CD4-positive, alpha-beta T cell treated with Interleukin-2 at 100 ng/mL for 4 hours (primary cell): ENCODE data around the gene PRR36.
"Not testable (repeated sequence)": the region's sequence is repeated elsewhere in the genome, so short reads cannot be mapped to it uniquely, and the experiment has no call there.

ENCODE experiments used
- DNase-seq: peaks from one replicate; pipeline ENCODE4 v3.0.0-alpha.2; 2020; ENCODE audit warnings: low spot score

Gene PRR36

DNA sequence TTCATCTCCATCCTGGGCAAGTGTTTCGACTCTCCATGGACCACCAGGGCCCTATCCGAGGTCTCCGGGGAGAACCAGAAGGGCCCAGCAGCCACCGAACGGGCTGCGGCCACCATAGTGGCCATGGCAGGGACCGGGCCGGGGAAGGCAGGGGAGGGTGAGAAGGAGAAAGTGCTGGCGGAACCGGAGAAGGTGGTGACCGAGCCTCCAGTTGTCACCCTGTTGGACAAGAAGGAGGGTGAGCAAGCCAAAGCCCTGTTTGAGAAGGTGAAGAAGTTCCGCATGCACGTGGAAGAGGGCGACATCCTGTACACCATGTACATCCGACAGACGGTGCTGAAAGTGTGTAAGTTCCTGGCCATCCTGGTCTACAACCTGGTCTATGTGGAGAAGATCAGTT, 24.8 kb upstream of the PRR36 start:
- DNase-seq: no peak

- no peak for DNase-seq
These were observed 23.1 kb upstream of the PRR36 start for GRCh38 chr19:7897292-7897691.

DNA sequence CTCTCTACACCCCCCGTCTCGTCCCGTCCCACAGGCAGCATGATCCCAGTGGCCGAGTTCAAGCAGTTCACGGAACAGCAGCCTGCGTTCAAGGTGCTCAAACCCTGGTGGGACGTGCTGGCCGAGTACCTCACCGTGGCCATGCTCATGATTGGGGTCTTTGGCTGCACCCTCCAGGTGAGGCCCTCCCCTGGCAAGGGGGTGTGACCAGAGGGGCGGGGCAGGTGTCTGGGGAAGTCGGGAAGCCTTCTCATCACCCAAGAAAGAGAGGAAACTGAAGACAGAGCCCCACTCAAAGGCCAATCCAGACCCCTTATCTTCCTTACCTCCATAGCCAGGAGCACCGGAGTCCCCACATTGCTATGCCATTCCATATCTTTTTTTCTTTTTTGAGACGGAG, 21.4 kb upstream of the PRR36 start:
- DNase-seq: no peak

DNA sequence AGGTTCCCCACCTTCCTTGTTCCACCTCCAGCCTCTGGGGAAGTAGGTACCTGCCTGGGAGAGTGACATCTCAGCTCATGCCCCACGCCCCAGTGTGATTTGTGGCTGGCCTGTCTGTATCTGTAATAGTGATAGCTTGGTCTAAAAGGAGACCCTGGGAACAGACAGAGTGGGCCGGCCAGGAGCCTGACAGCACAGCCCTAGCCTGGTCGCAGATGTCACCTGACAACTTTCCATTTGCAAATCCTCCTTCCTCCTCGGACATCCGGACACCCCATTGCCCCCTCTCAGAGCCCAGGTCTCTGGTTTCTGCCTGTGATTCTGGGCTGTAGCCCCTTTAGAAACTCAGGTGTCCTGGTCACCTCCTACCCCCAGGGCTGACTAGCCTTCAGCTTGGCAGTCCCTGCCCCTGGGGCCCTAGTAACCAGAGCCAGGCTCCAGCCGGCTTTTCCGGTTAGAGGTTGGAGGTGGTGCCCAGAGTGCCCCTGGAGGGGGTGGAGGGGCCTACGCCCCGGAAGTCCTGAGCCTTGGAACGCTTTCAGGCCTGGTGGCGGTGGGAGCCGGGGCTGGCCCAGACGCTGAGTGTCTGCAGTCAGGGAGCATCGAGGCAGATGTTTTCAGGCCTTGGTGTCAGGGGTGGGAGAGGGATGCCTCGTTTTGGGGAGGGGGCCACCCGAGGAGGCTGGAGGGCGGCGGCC, 20.6 kb upstream of the PRR36 start:
- DNase-seq: no peak

DNA sequence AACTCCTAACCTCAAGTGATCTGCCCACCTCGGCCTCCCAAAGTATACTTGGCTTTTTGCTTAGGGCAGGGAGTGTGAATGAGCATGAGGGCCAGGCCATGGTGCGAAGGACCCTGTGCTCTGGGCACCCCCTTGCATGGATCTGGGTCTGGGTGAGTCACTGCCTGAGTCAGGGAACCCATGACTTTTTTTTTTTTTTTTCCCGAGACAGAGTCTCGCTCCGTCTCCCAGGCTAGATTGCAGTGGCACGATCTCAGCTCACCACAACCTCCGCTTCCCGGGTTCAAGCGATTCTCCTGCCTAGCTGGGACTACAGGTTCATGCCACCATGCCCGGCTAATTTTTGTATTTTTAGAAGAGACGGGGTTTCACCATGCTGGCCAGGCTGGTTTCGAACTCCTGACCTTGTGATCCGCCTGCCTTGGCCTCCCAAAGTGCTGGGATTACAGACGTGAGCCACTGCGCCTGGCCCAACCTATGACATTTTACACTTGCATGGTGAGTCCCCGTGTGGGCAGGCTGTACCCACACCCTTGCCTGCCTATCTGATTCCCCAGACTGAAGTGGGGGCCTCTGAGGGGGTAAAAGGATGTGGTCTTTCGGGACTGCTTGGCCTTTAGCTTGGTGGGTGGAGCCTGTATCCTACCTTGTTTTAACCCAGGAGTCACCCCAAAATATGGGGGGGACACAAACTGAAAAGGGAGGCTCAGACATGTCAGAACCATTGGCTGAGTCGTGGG, 19.3 kb upstream of the PRR36 start:
- not testable (repeated sequence) for DNase-seq

DNA sequence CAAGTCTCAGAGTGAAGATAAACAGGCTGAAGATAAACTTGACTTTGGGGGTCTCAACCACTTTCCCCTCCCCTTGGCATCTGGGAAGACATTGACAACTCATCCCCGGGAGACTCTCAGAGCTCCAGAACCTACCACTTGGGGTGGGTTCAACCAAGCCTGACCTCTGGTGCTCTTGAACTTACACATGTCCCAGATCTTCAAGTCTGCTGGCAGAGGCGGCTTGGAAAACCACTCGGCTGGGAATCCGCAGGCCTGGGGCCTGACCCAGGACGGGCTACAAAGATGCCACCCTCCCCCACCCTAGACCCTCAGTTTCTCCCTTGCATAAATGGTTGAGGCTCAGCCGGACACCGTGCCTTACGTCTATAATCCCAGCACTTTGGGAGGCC, 14.6 kb upstream of the PRR36 start:
- DNase-seq: no peak

DNA sequence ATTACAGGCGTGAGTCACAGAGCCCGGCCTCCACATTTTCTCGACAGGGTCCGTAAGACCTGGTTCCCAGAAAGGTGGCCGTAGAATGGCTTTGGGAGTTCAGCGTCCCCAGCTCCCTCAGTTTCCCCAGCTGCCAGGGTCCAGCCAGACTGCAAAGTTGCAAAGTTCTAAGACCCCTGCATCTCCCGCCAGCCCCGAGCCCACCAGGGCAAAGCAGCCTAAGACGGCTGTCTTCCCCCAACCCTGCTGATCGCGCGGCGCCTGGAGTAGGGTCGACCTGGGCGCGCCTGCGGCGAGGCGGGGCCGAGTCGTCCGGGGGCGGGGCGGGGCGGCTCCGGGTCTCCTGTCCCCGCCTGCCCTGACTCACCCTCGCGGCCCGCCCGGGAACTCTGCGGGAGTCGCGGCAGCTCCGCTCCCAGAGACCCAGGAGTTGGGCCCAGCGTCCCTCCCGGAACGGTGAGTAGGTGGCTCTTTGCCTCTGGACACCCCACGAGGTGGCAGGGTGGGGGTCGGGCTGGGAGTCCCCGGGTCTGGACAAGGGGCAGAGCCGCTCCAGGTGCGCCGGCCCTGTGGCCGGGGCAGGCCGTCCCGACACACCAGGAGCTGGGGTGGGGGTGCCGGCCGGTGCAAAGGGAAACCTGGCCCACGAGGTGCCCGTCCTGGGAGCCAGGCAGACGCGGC, 14.1 kb upstream of the PRR36 start, which contains the start of gene LRRC8E:
Gene LRRC8E, plus strand, starts transcription at position 366 of the 681 bp plus-strand sequence. CDS start 7,094 bp downstream, outside the sequence.
- DNase-seq: no peak

- DNase-seq: no peak
These were observed 13.4 kb upstream of the PRR36 start for GRCh38 chr19:7887408-7888144.

DNA sequence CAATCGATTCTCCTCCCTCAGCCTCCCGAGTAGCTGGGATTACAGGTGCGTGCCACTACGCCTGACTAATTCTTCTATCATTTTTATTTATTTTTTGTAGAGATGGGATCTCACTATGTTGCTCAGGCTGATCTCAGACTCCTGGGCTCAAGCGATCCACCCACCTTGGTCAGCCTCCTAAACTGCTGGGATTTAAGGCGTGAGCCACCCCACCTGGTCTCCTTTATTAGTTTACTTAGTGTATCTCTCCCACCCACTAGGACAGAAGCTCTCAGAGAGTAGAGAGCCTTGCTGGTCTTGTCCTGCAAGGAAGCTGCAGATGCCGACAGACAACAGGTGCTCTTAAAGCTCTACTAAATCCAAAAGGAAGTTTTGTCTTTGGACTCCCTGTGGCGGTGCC, 11.6 kb upstream of the PRR36 start:
- DNase-seq: no peak

GRCh38 chr19:7883796-7884570, 9.8 kb upstream of the PRR36 start:
- no peak for DNase-seq

DNA sequence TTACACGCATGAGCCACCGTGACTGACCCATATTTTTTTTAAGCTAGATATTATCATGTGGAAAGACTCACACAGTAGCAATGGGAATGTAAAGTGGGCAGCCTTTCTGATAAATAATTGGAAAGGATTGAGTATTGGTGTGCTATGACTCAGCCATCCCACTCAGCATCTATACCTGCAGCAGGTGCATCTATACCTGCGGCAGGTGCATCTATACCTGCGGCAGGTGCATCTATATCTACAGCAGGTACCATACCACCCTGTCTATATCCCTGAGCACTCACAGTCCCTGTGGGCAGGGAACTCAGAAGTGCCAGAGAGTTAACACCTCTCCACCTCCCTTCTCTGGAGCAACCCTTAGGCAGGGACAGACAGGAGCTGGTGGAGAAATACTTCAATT, 8.9 kb upstream of the PRR36 start:
- DNase-seq: no peak

DNA sequence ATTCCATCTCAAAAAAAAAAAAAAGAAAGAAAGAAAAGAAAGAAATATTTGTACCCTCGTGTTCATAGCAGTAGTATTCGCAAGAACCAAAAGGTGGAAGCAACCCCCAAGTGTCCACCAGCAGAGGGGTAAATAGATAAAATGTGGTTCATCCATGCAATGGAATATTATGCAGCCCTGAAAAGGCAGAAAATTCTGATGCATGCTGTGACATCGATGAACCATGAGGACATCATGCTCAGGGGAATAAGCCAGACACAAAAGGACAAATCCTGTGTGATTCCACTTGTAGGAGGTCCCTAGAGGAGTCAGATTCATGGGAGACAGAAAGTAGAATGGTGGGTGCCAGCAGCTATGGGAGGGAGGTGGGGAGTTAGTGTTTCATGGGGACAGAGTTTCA, 7.7 kb upstream of the PRR36 start:
- DNase-seq: no peak

DNA sequence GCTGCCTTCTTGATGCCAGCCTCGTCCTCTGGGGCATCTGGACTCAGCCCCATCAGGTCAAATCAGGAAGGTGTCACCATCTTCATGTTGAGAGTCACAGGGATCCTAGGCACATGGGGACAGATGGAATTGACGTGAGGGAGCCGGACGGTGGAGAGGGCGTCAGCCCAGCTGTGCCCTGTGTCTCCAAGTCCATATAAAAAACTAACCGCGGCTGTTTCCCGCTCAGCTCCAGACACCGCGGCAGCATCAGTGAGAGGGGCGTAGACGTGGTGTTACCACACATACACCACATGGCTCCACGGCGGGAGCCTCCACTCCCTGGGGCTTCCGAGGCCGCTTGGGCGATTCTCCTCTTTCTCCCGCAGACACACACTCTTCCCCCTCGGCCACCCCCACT, 5.6 kb upstream of the PRR36 start:
- DNase-seq: no peak

DNA sequence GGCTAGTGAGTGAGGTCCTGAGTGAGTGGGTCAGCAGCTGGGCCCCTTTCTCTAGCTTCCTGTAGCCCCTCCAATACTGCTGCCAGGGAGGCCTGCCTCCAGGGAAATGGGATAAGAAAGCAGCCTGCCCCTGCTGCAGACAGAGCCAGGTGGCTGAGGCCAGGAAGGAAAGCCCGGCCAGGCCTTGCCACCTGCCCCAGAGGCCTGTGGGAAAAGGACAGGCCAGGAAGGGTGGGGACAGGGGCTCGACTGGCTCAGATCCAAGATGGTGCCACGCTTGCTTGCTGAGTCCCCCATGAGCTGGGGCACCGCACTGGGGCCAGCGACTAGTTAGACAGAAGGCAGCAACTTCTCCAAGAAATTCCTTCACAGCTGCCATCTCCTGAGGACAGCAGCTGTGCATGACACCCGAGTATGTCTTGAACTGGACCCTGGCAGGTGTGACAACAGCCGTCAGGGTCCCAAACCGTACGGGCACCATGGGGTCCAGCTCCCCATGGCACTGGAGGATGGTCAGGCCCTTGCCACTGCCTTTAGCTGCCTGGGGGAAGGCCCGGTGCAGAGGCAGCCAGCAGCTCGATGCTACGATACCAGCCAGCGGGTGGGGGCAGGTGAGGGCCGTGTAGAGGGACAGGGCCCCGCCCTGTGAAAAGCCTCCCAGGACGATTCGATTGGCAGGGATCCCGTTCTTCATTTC, 5.1 kb upstream of the PRR36 start:
- DNase-seq: no peak

DNA sequence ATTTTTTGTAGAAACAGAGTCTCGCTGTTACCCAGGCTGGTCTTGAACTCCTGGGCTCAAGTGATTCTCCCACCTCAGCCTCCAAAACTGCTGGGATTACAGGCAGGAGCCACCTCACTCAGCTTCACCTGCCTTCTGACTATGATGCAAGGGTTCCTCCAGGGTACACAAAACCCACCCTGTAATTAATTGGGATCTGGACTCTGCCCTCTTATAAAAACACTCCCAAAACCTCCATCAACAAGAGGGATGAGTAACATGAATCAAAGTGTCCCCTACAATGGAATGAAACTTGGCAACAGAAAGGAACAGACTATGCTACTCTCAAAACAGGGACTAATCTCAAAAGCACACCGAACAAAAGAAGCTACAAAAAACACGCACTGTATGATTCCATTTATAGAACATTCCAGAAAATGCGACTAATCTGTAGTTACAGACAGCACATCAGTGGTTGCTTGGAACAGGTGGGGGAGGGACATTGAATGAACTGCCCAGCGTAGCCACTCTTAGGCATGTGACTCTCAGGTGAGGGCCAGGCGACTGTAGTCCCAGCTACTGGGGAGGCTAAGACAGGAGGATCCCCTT, 3.2 kb upstream of the PRR36 start:
- no peak for DNase-seq

- DNase-seq: no peak
These were observed 695 bp upstream of the PRR36 start for GRCh38 chr19:7874897-7875273.

DNA sequence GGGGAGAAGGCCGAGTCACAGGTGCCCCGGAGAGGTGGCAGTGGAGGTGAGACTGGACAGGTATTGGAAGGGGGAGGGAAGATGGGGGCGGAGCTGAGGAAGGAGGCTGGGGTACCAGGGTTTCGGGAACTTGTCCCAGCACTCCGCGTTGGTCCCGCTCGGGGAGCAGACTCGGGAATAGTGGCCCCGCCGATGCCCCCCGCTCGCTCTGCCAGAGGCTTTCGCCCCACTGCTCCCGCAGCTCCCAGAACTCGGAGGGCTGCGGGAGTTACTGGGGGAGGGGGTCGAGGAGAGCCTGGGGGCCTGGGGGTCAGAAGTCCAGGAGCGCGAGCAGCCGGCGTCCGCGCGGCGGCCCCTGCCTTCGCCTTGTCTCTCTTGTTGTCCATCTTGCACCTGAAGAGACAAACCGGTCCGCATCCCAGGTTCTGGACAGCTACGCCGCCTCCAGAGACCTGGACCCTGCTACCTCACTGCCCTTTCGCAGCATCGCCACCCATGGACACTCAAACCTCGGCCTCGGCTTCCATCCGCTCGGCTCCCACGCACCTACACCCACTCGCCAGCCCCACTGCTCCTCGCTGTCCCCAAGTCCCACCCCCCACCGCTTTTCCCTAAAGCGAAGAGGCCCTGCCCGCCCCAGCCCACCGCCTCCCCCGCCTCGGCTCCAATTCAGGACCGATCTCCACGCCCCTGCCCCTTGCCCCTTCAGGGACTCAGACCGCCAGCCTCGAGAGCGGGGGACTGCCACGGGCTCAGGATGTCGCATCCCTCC, 700 bp downstream of the PRR36 start:
- no peak for DNase-seq

DNA sequence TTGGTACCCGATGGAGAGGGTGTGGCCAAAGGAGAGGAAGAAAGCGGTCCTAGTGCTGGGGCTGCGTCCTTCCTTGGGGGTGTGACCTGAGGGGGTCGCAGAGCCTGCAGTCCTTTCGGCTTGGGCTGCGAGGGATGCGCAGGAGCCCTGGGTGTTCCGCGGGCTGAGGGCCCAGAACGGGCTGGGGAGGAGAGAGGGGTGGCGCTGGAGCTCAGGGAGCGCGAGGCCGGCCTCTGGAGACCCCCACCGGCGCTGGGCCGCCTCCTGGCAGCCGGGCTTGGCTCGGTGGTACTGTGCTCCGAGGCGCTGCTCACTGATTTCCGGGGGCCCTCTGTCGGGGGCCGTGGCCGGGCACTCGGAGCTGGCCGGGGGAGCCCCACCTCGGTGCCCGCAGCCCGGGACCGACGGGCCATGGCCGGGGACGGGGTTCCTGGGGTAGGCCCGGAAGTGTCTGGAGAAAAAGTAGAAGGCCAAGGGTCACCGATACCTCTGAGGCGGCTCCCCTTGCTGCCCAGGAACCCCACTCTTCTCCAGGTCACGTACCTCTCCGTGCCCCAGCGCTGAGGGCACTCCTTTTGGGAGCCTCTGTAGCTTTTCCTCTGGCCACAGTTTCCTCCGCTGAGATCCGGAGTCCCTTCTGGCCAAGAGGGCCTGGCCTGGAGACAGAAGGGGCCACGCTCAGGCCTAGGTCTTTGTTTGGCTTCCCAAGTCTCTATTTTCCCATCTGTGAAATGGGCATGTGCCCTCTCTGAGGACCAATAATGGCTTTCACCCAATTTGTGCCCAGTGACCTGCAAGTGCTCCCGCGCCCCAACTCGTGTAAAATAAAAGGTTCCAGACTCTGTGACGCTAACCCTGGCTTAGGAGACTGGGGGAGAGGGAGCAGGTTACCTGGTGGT, 1.6 kb downstream of the PRR36 start:
- no peak for DNase-seq
